H1 (cell line): Measurements from ENCODE around the gene GARNL3. TPM values are rescaled to one million over a fixed set of nuclear protein-coding genes. Genes with fewer than 3 reads are reported as not detected.

Experiments
- CBX5 ChIP-seq: fragments of 300-800, 300-1000 bp; sonication (generic); IDR thresholded peaks from 2 replicates; pipeline ENCODE4 v1.7.1; 2016; ENCODE audit warnings: antibody characterized with exemption, low read length, low read depth
- CHD1 ChIP-seq: IDR thresholded peaks from 2 replicates; pipeline ENCODE4 v1.6.1; 2012; ENCODE audit warnings: low read depth, low read length, improper control_type of control experiment
- CREB1 ChIP-seq: IDR thresholded peaks from 2 replicates; pipeline ENCODE4 v1.6.1; 2012; ENCODE audit warnings: inconsistent platforms
- CTBP2 ChIP-seq: IDR thresholded peaks from 2 replicates; pipeline ENCODE4 v1.7.0; 2011; ENCODE audit warnings: borderline replicate concordance, mild to moderate bottlenecking, moderate library complexity, mixed read lengths, low read length; ENCODE audit not compliant: insufficient read depth, insufficient read length
- EZH2 ChIP-seq: fragments of 200-600 bp; sonication (generic); IDR thresholded peaks from 2 replicates; pipeline ENCODE4 v1.7.1; 2012; ENCODE audit warnings: low read depth, mild to moderate bottlenecking, moderate library complexity, low read length, inconsistent platforms; ENCODE audit not compliant: severe bottlenecking
- NRF1 ChIP-seq: IDR thresholded peaks from 2 replicates; pipeline ENCODE4 v1.6.1; 2011; ENCODE audit warnings: mild to moderate bottlenecking, low read depth, low read length, improper control_type of control experiment
- RXRA ChIP-seq: IDR thresholded peaks from 2 replicates; pipeline ENCODE4 v1.6.1; 2011; ENCODE audit warnings: low read depth, mild to moderate bottlenecking, low read length, moderate library complexity; ENCODE audit not compliant: insufficient read depth
- SP4 ChIP-seq: IDR thresholded peaks from 2 replicates; pipeline ENCODE4 v1.6.1; 2012; ENCODE audit warnings: low read length, inconsistent platforms
- ZNF274 ChIP-seq: IDR thresholded peaks from 2 replicates; pipeline ENCODE4 v1.7.0; 2012; ENCODE audit warnings: low read length, borderline replicate concordance; ENCODE audit errors: extremely low read depth
- polyA plus RNA-seq, 7 experiments: library from polyadenylated mRNA; depleted of rRNA in 3 of 7; stranded (reverse) in 5 of 7; unstranded in 2 of 7; fragments of >200 nt in 5 of 7; fragments of 200-250 nt in 2 of 7; gene quantifications; 1 replicate in 5 of 7; 2 replicates in 1 of 7; 4 replicates in 1 of 7; pipeline versions ENCODE4 v1.2.1 to v1.2.3, GENCODE V29; 2011 to 2013; ENCODE audit warnings: missing spikeins in 2 of 7, mixed read lengths in 2 of 7
- total RNA-seq: library from RNA; stranded (reverse); fragmentation: NEBNext Ultra II Directional; extraction: Animal tissue kit (Norgen Biotek cat#: 25700); gene quantifications from 2 replicates; pipeline ENCODE4 v1.2.1, GENCODE V29; 2021
- TF ChIP-seq, protein P1 (sequence below): fragments of 300-600 bp; sonication (generic); IDR thresholded peaks from 2 replicates; pipeline ENCODE4 v1.7.1; 2012; ENCODE audit warnings: low read length, moderate library complexity, mild to moderate bottlenecking, inconsistent platforms; ENCODE audit not compliant: insufficient replicate concordance

GARNL3 gene
- total and polyA plus RNA-seq, 2 of the 8 experiments (the other 6 are each of a cell fraction or from before 2014, with no cell fraction given) = 6.5 to 18.3 TPM

DNA sequence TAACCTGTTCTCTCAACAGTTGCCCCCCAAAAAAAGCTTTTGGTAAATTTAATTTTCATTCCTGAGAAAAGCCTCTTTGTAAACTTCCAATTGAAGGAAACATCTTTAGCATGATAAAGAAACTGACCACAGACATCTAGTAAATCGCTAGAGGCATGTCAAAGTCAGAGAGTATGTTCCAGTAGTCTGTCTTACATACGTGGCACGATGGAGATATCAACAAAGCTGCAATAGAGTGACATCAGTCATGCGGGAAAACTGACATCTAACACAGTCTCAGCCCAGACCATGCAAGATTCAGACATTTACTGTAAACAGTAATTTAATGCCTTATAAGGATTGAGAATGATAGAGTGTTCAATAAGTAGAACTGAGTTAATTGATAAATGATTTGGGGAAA lies 45.1 kb downstream of the GARNL3 start (continued):
- TF ChIP-seq, protein P1, sequence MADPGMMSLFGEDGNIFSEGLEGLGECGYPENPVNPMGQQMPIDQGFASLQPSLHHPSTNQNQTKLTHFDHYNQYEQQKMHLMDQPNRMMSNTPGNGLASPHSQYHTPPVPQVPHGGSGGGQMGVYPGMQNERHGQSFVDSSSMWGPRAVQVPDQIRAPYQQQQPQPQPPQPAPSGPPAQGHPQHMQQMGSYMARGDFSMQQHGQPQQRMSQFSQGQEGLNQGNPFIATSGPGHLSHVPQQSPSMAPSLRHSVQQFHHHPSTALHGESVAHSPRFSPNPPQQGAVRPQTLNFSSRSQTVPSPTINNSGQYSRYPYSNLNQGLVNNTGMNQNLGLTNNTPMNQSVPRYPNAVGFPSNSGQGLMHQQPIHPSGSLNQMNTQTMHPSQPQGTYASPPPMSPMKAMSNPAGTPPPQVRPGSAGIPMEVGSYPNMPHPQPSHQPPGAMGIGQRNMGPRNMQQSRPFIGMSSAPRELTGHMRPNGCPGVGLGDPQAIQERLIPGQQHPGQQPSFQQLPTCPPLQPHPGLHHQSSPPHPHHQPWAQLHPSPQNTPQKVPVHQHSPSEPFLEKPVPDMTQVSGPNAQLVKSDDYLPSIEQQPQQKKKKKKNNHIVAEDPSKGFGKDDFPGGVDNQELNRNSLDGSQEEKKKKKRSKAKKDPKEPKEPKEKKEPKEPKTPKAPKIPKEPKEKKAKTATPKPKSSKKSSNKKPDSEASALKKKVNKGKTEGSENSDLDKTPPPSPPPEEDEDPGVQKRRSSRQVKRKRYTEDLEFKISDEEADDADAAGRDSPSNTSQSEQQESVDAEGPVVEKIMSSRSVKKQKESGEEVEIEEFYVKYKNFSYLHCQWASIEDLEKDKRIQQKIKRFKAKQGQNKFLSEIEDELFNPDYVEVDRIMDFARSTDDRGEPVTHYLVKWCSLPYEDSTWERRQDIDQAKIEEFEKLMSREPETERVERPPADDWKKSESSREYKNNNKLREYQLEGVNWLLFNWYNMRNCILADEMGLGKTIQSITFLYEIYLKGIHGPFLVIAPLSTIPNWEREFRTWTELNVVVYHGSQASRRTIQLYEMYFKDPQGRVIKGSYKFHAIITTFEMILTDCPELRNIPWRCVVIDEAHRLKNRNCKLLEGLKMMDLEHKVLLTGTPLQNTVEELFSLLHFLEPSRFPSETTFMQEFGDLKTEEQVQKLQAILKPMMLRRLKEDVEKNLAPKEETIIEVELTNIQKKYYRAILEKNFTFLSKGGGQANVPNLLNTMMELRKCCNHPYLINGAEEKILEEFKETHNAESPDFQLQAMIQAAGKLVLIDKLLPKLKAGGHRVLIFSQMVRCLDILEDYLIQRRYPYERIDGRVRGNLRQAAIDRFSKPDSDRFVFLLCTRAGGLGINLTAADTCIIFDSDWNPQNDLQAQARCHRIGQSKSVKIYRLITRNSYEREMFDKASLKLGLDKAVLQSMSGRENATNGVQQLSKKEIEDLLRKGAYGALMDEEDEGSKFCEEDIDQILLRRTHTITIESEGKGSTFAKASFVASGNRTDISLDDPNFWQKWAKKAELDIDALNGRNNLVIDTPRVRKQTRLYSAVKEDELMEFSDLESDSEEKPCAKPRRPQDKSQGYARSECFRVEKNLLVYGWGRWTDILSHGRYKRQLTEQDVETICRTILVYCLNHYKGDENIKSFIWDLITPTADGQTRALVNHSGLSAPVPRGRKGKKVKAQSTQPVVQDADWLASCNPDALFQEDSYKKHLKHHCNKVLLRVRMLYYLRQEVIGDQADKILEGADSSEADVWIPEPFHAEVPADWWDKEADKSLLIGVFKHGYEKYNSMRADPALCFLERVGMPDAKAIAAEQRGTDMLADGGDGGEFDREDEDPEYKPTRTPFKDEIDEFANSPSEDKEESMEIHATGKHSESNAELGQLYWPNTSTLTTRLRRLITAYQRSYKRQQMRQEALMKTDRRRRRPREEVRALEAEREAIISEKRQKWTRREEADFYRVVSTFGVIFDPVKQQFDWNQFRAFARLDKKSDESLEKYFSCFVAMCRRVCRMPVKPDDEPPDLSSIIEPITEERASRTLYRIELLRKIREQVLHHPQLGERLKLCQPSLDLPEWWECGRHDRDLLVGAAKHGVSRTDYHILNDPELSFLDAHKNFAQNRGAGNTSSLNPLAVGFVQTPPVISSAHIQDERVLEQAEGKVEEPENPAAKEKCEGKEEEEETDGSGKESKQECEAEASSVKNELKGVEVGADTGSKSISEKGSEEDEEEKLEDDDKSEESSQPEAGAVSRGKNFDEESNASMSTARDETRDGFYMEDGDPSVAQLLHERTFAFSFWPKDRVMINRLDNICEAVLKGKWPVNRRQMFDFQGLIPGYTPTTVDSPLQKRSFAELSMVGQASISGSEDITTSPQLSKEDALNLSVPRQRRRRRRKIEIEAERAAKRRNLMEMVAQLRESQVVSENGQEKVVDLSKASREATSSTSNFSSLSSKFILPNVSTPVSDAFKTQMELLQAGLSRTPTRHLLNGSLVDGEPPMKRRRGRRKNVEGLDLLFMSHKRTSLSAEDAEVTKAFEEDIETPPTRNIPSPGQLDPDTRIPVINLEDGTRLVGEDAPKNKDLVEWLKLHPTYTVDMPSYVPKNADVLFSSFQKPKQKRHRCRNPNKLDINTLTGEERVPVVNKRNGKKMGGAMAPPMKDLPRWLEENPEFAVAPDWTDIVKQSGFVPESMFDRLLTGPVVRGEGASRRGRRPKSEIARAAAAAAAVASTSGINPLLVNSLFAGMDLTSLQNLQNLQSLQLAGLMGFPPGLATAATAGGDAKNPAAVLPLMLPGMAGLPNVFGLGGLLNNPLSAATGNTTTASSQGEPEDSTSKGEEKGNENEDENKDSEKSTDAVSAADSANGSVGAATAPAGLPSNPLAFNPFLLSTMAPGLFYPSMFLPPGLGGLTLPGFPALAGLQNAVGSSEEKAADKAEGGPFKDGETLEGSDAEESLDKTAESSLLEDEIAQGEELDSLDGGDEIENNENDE = no peak
- TF ChIP-seq RXRA (no peak), EZH2 (no peak), CTBP2 (no peak), CBX5 (no peak), CHD1 (no peak), CREB1 (no peak), SP4 (no peak), ZNF274 (no peak), NRF1 (no peak)
